ENCODE measurements around the gene FCHSD1. TPM values are rescaled to one million over a fixed set of nuclear protein-coding genes. Genes with fewer than 3 reads are reported as not detected.

Gene FCHSD1
- total and polyA plus RNA-seq, 10 of the 15 experiments (the other 5 are each of a cell fraction or from before 2014, with no cell fraction given), result 0.97 to 22.8 (median 10.7) TPM

GRCh38 chr5:141609044-141609443 lies 42.2 kb downstream of the FCHSD1 start:
- Histone ChIP-seq H3K27me3 (replicated peaks in 1 of 2; ENCODE audit: control insufficient read depth in 2 of 2, insufficient read depth in 2 of 2, low read length in 1 of 2) (no peaks in the 10 kb centered on the region), H4K20me1 (ENCODE audit: control insufficient read depth, insufficient read depth) (no peaks in the 10 kb centered on the region), H3K9me3 (replicated peaks; ENCODE audit: control insufficient read depth, insufficient read depth, low read length) (no peaks in the 10 kb centered on the region), H3K9ac (ENCODE audit: control insufficient read depth, insufficient read depth, low read length) (no peak overlapping the region), H3K36me3 (ENCODE audit: control insufficient read depth in 2 of 2, insufficient read depth in 2 of 2, low read length in 1 of 2) (no peaks in the 10 kb centered on the region; a peak in 2 of 4 replicates), H3K79me2 (ENCODE audit: control insufficient read depth, insufficient read depth, low read length) (peaks cover 87% of the 10 kb centered on the region), H3K4me3 (no peak overlapping the region), H3K4me1 (ENCODE audit: control insufficient read depth, insufficient read depth, low read length) (peaks cover 21% of the 10 kb centered on the region), H2AFZ (ENCODE audit: control insufficient read depth, low read depth, low read length) (no peak overlapping the region), H3K4me2 (ENCODE audit: control insufficient read depth, insufficient read depth) (no peak overlapping the region), H3K27ac (ENCODE audit: control insufficient read depth, insufficient read depth) (peak overlapping the region; percentile 62; the same call in 1 of the 2 replicates)
- ChIA-PET CTCF (interaction anchor here (0.8 to 10.9 kb wide), 8 partner anchors 7 to 96 kb away, joined by 3 to 172 read pairs (median 6); partner anchors contain the start of genes DIAPH1 and FCHSD1), POLR2A (interaction anchor here (0.6 to 4.1 kb wide), 11 partner anchors 8 to 1823 kb away, joined by 3 to 31 read pairs (median 12); partner anchors contain the start of genes FCHSD1, HDAC3 and RELL2), SMC1A (ENCODE audit: uncharacterized antibody, unreplicated experiment) (interaction anchor here (0.7 to 8.6 kb wide), 9 partner anchors 7 to 99 kb away, joined by 3 to 199 read pairs (median 4); partner anchors contain the start of gene DIAPH1), RAD21 (ENCODE audit: unreplicated experiment) (interaction anchor here (0.7 to 5.7 kb wide), 5 partner anchors 9 to 913 kb away, joined by 3 to 89 read pairs (median 3); partner anchors contain the start of genes DIAPH1 and RNF14)
- no peak for ATAC-seq
- intact Hi-C loops (cut with micrococcal nuclease; ENCODE audit: unreplicated experiment) (no loop called here), in situ Hi-C loops (cut with MboI) (loop anchor here (25.0 kb wide), 2 partner anchors 1197 to 1572 kb away; partner anchors contain the start of genes ANKHD1 and NRG2)
- no peak for TF ChIP-seq GABPA (IDR thresholded peaks at IDR 0.05; ENCODE audit: low read depth)
- no peak for TF ChIP-seq PML (IDR thresholded peaks at IDR 0.05; ENCODE audit: low read length)
- no peak for TF ChIP-seq TCF3 (IDR thresholded peaks at IDR 0.05; ENCODE audit: borderline replicate concordance, insufficient read depth, low read depth, low read length)
- no peak for TF ChIP-seq RCOR1 (conservative IDR thresholded peaks at IDR 0.05; ENCODE audit: low read depth, low read length)
- no peak for TF ChIP-seq ZBED1 (IDR thresholded peaks at IDR 0.05; ENCODE audit: borderline replicate concordance)
- no peak for TF ChIP-seq JUND (IDR thresholded peaks at IDR 0.05; ENCODE audit: low read depth, low read length)
- no peak for TF ChIP-seq ATF7 (IDR thresholded peaks at IDR 0.05; ENCODE audit: low read depth)
- TF ChIP-seq HDAC6 (IDR thresholded peaks at IDR 0.05; ENCODE audit: unreplicated experiment), result no peak
- no peak for TF ChIP-seq SIN3A (IDR thresholded peaks at IDR 0.05; ENCODE audit: low read depth, low read length)
- no peak for TF ChIP-seq MEF2B (IDR thresholded peaks at IDR 0.05; ENCODE audit: partially characterized antibody, poor library complexity, severe bottlenecking)
- no peak for TF ChIP-seq ZNF207 (IDR thresholded peaks at IDR 0.05; ENCODE audit: borderline replicate concordance)
- TF ChIP-seq, protein P1, sequence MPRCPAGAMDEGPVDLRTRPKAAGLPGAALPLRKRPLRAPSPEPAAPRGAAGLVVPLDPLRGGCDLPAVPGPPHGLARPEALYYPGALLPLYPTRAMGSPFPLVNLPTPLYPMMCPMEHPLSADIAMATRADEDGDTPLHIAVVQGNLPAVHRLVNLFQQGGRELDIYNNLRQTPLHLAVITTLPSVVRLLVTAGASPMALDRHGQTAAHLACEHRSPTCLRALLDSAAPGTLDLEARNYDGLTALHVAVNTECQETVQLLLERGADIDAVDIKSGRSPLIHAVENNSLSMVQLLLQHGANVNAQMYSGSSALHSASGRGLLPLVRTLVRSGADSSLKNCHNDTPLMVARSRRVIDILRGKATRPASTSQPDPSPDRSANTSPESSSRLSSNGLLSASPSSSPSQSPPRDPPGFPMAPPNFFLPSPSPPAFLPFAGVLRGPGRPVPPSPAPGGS (IDR thresholded peaks at IDR 0.05; ENCODE audit: borderline replicate concordance, insufficient read depth, low read depth, low read length, poor library complexity, severe bottlenecking), result no peak
- no TSS peak for BruUV-seq (replicated peaks)
- no peak for FAIRE-seq
- 84% methylated on average over 3 of the region's 3 CpGs for WGBS (ENCODE audit: insufficient coverage, insufficient replicate concordance, low lambda C conversion rate, missing lambda C conversion rate)
- DNase-seq (ENCODE audit: low read depth, low spot score), result no peak
